Measurements from ENCODE around the gene CACNA1S.

- TF ChIP-seq EZH2 (IDR thresholded peaks at IDR 0.05; ENCODE audit: borderline replicate concordance, low read length): no peak
- TF ChIP-seq CTCF (IDR thresholded peaks at IDR 0.05; ENCODE audit: low read length): no peak
Observed at GRCh38 chr1:201041011-201041410, 71.2 kb downstream of the CACNA1S start.
